ENCODE data around the gene SHROOM2.

GRCh38 chrX:9874483-9874882 lies 88.3 kb downstream of the SHROOM2 start:
- TF ChIP-seq, protein P1, sequence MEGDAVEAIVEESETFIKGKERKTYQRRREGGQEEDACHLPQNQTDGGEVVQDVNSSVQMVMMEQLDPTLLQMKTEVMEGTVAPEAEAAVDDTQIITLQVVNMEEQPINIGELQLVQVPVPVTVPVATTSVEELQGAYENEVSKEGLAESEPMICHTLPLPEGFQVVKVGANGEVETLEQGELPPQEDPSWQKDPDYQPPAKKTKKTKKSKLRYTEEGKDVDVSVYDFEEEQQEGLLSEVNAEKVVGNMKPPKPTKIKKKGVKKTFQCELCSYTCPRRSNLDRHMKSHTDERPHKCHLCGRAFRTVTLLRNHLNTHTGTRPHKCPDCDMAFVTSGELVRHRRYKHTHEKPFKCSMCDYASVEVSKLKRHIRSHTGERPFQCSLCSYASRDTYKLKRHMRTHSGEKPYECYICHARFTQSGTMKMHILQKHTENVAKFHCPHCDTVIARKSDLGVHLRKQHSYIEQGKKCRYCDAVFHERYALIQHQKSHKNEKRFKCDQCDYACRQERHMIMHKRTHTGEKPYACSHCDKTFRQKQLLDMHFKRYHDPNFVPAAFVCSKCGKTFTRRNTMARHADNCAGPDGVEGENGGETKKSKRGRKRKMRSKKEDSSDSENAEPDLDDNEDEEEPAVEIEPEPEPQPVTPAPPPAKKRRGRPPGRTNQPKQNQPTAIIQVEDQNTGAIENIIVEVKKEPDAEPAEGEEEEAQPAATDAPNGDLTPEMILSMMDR (tag by site-specific recombination; IDR thresholded peaks at IDR 0.05) = no peak
- no peak for TF ChIP-seq ZNF391 (tag by site-specific recombination; IDR thresholded peaks at IDR 0.05; ENCODE audit: borderline replicate concordance, low read depth)
- TF ChIP-seq, protein P2, sequence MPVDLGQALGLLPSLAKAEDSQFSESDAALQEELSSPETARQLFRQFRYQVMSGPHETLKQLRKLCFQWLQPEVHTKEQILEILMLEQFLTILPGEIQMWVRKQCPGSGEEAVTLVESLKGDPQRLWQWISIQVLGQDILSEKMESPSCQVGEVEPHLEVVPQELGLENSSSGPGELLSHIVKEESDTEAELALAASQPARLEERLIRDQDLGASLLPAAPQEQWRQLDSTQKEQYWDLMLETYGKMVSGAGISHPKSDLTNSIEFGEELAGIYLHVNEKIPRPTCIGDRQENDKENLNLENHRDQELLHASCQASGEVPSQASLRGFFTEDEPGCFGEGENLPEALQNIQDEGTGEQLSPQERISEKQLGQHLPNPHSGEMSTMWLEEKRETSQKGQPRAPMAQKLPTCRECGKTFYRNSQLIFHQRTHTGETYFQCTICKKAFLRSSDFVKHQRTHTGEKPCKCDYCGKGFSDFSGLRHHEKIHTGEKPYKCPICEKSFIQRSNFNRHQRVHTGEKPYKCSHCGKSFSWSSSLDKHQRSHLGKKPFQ (tag by site-specific recombination; IDR thresholded peaks at IDR 0.05) = no peak
- no peak for TF ChIP-seq ZNF585B (tag by site-specific recombination; IDR thresholded peaks at IDR 0.05)
- TF ChIP-seq ZNF830 (tag by site-specific recombination; IDR thresholded peaks at IDR 0.05; ENCODE audit: low read depth) = no peak
- TF ChIP-seq ZNF114 (tag by site-specific recombination; IDR thresholded peaks at IDR 0.05) = no peak
- no peak for TF ChIP-seq ZNF626 (tag by site-specific recombination; IDR thresholded peaks at IDR 0.05)
- TF ChIP-seq GLIS1 (tag by site-specific recombination; IDR thresholded peaks at IDR 0.05) = no peak
- TF ChIP-seq ZNF214 (tag by site-specific recombination; IDR thresholded peaks at IDR 0.05; ENCODE audit: borderline replicate concordance) = no peak
- no peak for TF ChIP-seq ZNF274 (IDR thresholded peaks at IDR 0.05; ENCODE audit: low read length)
- TF ChIP-seq ZNF274 (tag by site-specific recombination; IDR thresholded peaks at IDR 0.05; ENCODE audit: borderline replicate concordance) = no peak
- TF ChIP-seq, protein P3, sequence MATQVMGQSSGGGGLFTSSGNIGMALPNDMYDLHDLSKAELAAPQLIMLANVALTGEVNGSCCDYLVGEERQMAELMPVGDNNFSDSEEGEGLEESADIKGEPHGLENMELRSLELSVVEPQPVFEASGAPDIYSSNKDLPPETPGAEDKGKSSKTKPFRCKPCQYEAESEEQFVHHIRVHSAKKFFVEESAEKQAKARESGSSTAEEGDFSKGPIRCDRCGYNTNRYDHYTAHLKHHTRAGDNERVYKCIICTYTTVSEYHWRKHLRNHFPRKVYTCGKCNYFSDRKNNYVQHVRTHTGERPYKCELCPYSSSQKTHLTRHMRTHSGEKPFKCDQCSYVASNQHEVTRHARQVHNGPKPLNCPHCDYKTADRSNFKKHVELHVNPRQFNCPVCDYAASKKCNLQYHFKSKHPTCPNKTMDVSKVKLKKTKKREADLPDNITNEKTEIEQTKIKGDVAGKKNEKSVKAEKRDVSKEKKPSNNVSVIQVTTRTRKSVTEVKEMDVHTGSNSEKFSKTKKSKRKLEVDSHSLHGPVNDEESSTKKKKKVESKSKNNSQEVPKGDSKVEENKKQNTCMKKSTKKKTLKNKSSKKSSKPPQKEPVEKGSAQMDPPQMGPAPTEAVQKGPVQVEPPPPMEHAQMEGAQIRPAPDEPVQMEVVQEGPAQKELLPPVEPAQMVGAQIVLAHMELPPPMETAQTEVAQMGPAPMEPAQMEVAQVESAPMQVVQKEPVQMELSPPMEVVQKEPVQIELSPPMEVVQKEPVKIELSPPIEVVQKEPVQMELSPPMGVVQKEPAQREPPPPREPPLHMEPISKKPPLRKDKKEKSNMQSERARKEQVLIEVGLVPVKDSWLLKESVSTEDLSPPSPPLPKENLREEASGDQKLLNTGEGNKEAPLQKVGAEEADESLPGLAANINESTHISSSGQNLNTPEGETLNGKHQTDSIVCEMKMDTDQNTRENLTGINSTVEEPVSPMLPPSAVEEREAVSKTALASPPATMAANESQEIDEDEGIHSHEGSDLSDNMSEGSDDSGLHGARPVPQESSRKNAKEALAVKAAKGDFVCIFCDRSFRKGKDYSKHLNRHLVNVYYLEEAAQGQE (tag by site-specific recombination; IDR thresholded peaks at IDR 0.05) = no peak

All from HEK293 (cell line).